Measurements from ENCODE around the gene ADGRF1.
"Not testable (repeated sequence)": the region's sequence is repeated elsewhere in the genome, so short reads cannot be mapped to it uniquely, and the experiment has no call there.

ADGRF1 gene

GRCh38 chr6:47061309-47062300 lies 19.5 kb upstream of the ADGRF1 start:
- DNase-seq, result no peak

- DNase-seq, result no peak
These were observed 17.2 kb upstream of the ADGRF1 start for GRCh38 chr6:47059216-47059885.

- no peak for DNase-seq
These were observed 15.9 kb upstream of the ADGRF1 start for GRCh38 chr6:47057830-47058540.

- DNase-seq, result no peak
These were observed 14.7 kb upstream of the ADGRF1 start for GRCh38 chr6:47056832-47057231.

GRCh38 chr6:47054302-47054701 lies 12.2 kb upstream of the ADGRF1 start:
- DNase-seq, result not testable (repeated sequence)

GRCh38 chr6:47048638-47049037 lies 6.5 kb upstream of the ADGRF1 start:
- DNase-seq, result no peak

- DNase-seq, result peak in 1 of 2 experiments; percentile 20
These were observed 5.6 kb upstream of the ADGRF1 start for GRCh38 chr6:47047479-47048407.

- no peak for DNase-seq
These were observed 5.0 kb upstream of the ADGRF1 start for GRCh38 chr6:47047097-47047478.

GRCh38 chr6:47044397-47044796 lies 2.3 kb upstream of the ADGRF1 start:
- no peak for DNase-seq

- DNase-seq, result no peak
These were observed 1.2 kb upstream of the ADGRF1 start for GRCh38 chr6:47043286-47043685.

- no peak for DNase-seq
These were observed 391 bp downstream of the ADGRF1 start for GRCh38 chr6:47041741-47042140.

- DNase-seq, result peak; percentile 45 to 90
These were observed 7.2 kb downstream of the ADGRF1 start for GRCh38 chr6:47034926-47035325.

GRCh38 chr6:47034421-47034820 lies 7.7 kb downstream of the ADGRF1 start:
- DNase-seq, result no peak

GRCh38 chr6:47032974-47033765 lies 9.0 kb downstream of the ADGRF1 start:
- no peak for DNase-seq

GRCh38 chr6:47031656-47032055 lies 10.5 kb downstream of the ADGRF1 start:
- DNase-seq, result no peak

GRCh38 chr6:47029865-47030561 lies 12.1 kb downstream of the ADGRF1 start:
- DNase-seq, result no peak

GRCh38 chr6:47028835-47029360 lies 13.2 kb downstream of the ADGRF1 start:
- no peak for DNase-seq

- DNase-seq, result no peak
These were observed 14.8 kb downstream of the ADGRF1 start for GRCh38 chr6:47027315-47027714.

- DNase-seq, result no peak
These were observed 15.5 kb downstream of the ADGRF1 start for GRCh38 chr6:47026679-47027078.

- no peak for DNase-seq
These were observed 18.6 kb downstream of the ADGRF1 start for GRCh38 chr6:47023573-47023972.

Measured in NCI-H187 (cell line).